Panc1 (cell line): ENCODE measurements around the gene AGTPBP1. TPM values are rescaled to one million over a fixed set of nuclear protein-coding genes. Genes with fewer than 3 reads are reported as not detected.

Experiments used
- ATAC-seq: fragments of 200-7000 bp; cut with Tn5 transposase; 2 replicates; pipeline ENCODE4 v1.9.1; 2020; ENCODE audit warnings: mild to moderate bottlenecking, moderate library complexity
- BruUV-seq: library from RNA; stranded (reverse); fragments of 400-500 nt; replicated peaks from 2 replicates; lab custom pipeline; 2021; lab: Mats Ljungman, UMichigan
- CTCF ChIA-PET: fragments of 300-600 bp; sonication (Branson Sonifier 250); formaldehyde crosslinking; loops from one replicate; lab custom pipeline; 2022; ENCODE audit warnings: antibody characterized with exemption; lab: Charles Lee
- POLR2A ChIA-PET: fragments of 300-600 bp; sonication (Branson Sonifier 250); formaldehyde crosslinking; loops from one replicate; lab custom pipeline; 2022; ENCODE audit warnings: antibody characterized with exemption; lab: Charles Lee
- DNase-seq: peaks from one replicate; pipeline ENCODE4 v3.0.0-alpha.2; 2010; ENCODE audit warnings: low read depth, low spot score
- H3K27ac ChIP-seq: 2 replicates; pipeline ENCODE4 v1.5.1; 2011; ENCODE audit warnings: mild to moderate bottlenecking, low read length, inconsistent platforms
- H3K27me3 ChIP-seq: fragments of 200-500 bp; sonication (Bioruptor generic); 2 replicates; pipeline ENCODE4 v1.6.0; 2014; ENCODE audit warnings: low read length, inconsistent platforms; ENCODE audit not compliant: control insufficient read depth, insufficient read depth
- H3K36me3 ChIP-seq: fragments of 200-500 bp; sonication (Bioruptor generic); 2 replicates; pipeline ENCODE4 v1.5.1; 2014; ENCODE audit warnings: inconsistent platforms, mild to moderate bottlenecking, low read length, moderate library complexity; ENCODE audit not compliant: control insufficient read depth, insufficient read depth
- H3K4me1 ChIP-seq: 2 replicates; pipeline ENCODE4 v1.5.1; 2011; ENCODE audit warnings: inconsistent platforms, mild to moderate bottlenecking, low read length, moderate library complexity; ENCODE audit not compliant: control insufficient read depth, insufficient read depth
- H3K4me3 ChIP-seq, 2 experiments: 2 replicates each; pipeline ENCODE4 v1.5.1; 2011 to 2012; ENCODE audit warnings: low read depth in 2 of 2, low read length in 2 of 2, mild to moderate bottlenecking in 2 of 2, inconsistent platforms in 1 of 2, moderate library complexity in 1 of 2
- H3K9me3 ChIP-seq: fragments of 200-500 bp; sonication (Bioruptor generic); 2 replicates; pipeline ENCODE4 v1.5.1; 2014; ENCODE audit warnings: low read depth, mild to moderate bottlenecking, inconsistent platforms, low read length, moderate library complexity; ENCODE audit not compliant: control insufficient read depth, insufficient read depth
- CTCF ChIP-seq: fragments of 450-650 bp; IDR thresholded peaks from 2 replicates; pipeline ENCODE4 v1.5.1; 2017; ENCODE audit warnings: mild to moderate bottlenecking
- POLR2AphosphoS5 ChIP-seq: IDR thresholded peaks from 2 replicates; pipeline ENCODE4 v1.6.1; 2012; ENCODE audit warnings: mild to moderate bottlenecking, low read depth, low read length, moderate library complexity
- REST ChIP-seq, 2 experiments: IDR thresholded peaks; 2 replicates each; pipeline ENCODE4 v1.6.1; 2011 to 2012; ENCODE audit warnings: low read depth in 2 of 2, control low read depth in 1 of 2, low read length in 1 of 2, mild to moderate bottlenecking in 1 of 2, moderate library complexity in 1 of 2; ENCODE audit not compliant: insufficient read depth in 1 of 2
- SIN3A ChIP-seq: IDR thresholded peaks from 2 replicates; pipeline ENCODE4 v1.6.1; 2012; ENCODE audit warnings: low read depth, mild to moderate bottlenecking, low read length, moderate library complexity, borderline replicate concordance; ENCODE audit not compliant: insufficient read depth
- TCF7L2 ChIP-seq: IDR thresholded peaks from 2 replicates; pipeline ENCODE4 v1.6.1; 2011; ENCODE audit warnings: mild to moderate bottlenecking, low read depth, low read length, inconsistent platforms
- in situ Hi-C: cut with HindIII; loops from 2 replicates; pipeline ENCODE4 v1.10.0; 2016; ENCODE audit warnings: low sequenced_read_pairs, low pct_unique_long_range_greater_than_20kb
- intact Hi-C: fragments of 100-400 bp; cut with micrococcal nuclease; formaldehyde crosslinking; loops from one replicate; pipeline ENCODE4 v1.10.0; 2022; ENCODE audit not compliant: unreplicated experiment
- total RNA-seq: library from RNA; stranded (reverse); gene quantifications from one replicate; pipeline ENCODE4 v1.2.1, GENCODE V29; 2021; ENCODE audit not compliant: unreplicated experiment

Gene AGTPBP1
- total RNA-seq, 1 experiment from 2014 or later = 11.6 TPM

- H3K27me3 ChIP-seq = no peaks in the 10 kb centered on the region
- intact Hi-C loops = no loop called here
- no peak overlapping the region for H3K27ac ChIP-seq
- TF ChIP-seq REST (IDR thresholded peaks at IDR 0.05; ENCODE audit: insufficient read depth in 1 of 2, low read depth in 2 of 2, low read length in 1 of 2) = no peak
- ATAC-seq (no peak), DNase-seq (no peak)
- ChIA-PET POLR2A (no interaction called here), CTCF (no interaction called here)
- no TSS peak for BruUV-seq
- no peaks in the 10 kb centered on the region for H3K9me3 ChIP-seq
- H3K4me3 ChIP-seq = no peak overlapping the region
- no peaks in the 10 kb centered on the region for H3K36me3 ChIP-seq
- in situ Hi-C loops = no loop called here
- no peaks in the 10 kb centered on the region for H3K4me1 ChIP-seq
Observed at GRCh38 chr9:85522459-85523092, 219.2 kb downstream of the AGTPBP1 start.

GRCh38 chr9:85521371-85522197 lies 220.2 kb downstream of the AGTPBP1 start:
- Histone ChIP-seq H3K4me3 (no peak overlapping the region), H3K27ac (no peak overlapping the region), H3K27me3 (no peaks in the 10 kb centered on the region), H3K4me1 (no peaks in the 10 kb centered on the region; the same call in 1 of the 2 replicates), H3K36me3 (no peaks in the 10 kb centered on the region), H3K9me3 (no peaks in the 10 kb centered on the region)
- ChIA-PET CTCF (no interaction called here), POLR2A (no interaction called here)
- no peak for TF ChIP-seq TCF7L2
- no peak for TF ChIP-seq POLR2AphosphoS5
- TF ChIP-seq CTCF = no peak
- no peak for TF ChIP-seq REST (IDR thresholded peaks at IDR 0.05; ENCODE audit: insufficient read depth in 1 of 2, low read depth in 2 of 2, low read length in 1 of 2)
- no peak for TF ChIP-seq SIN3A
- in situ Hi-C loops (no loop called here), intact Hi-C loops (no loop called here)
- ATAC-seq (no peak), DNase-seq (no peak)
- BruUV-seq = no TSS peak
